ENCODE measurements around the gene CTNNA2.

The CTNNA2 gene

GRCh38 chr2:80461505-80462197 is 948.8 kb downstream of the CTNNA2 start:
- no peak for DNase-seq

GRCh38 chr2:80462654-80463053 is 949.8 kb downstream of the CTNNA2 start:
- DNase-seq, result no peak

GRCh38 chr2:80464275-80464674 is 951.4 kb downstream of the CTNNA2 start:
- no peak for DNase-seq

GRCh38 chr2:80467262-80467811 is 954.5 kb downstream of the CTNNA2 start:
- DNase-seq, result peak; percentile 6

- DNase-seq, result no peak
Observed at GRCh38 chr2:80469428-80469827, 956.6 kb downstream of the CTNNA2 start.

GRCh38 chr2:80473069-80473468 is 960.2 kb downstream of the CTNNA2 start:
- no peak for DNase-seq

- no peak for DNase-seq
Observed at GRCh38 chr2:80473796-80474195, 960.9 kb downstream of the CTNNA2 start.

GRCh38 chr2:80475970-80476369 is 963.1 kb downstream of the CTNNA2 start:
- no peak for DNase-seq

GRCh38 chr2:80476535-80477117 is 963.8 kb downstream of the CTNNA2 start:
- no peak for DNase-seq

- no peak for DNase-seq
Observed at GRCh38 chr2:80482276-80482675, 969.4 kb downstream of the CTNNA2 start.

- no peak for DNase-seq
Observed at GRCh38 chr2:80489717-80490116, 976.9 kb downstream of the CTNNA2 start.

- DNase-seq, result no peak
Observed at GRCh38 chr2:80490964-80491363, 978.1 kb downstream of the CTNNA2 start.

- no peak for DNase-seq
Observed at GRCh38 chr2:80496346-80496745, 983.5 kb downstream of the CTNNA2 start.

- no peak for DNase-seq
Observed at GRCh38 chr2:80496775-80497174, 983.9 kb downstream of the CTNNA2 start.

- peak; percentile 83 for DNase-seq
Observed at GRCh38 chr2:80499095-80499494, 986.2 kb downstream of the CTNNA2 start.

- no peak for DNase-seq
Observed at GRCh38 chr2:80501874-80502624, 989.2 kb downstream of the CTNNA2 start.

GRCh38 chr2:80506563-80506962 is 993.7 kb downstream of the CTNNA2 start:
- no peak for DNase-seq

- DNase-seq, result no peak
Observed at GRCh38 chr2:80510716-80511115, 997.9 kb downstream of the CTNNA2 start.

- no peak for DNase-seq
Observed at GRCh38 chr2:80515964-80516363, 1003.1 kb downstream of the CTNNA2 start.

- DNase-seq, result no peak
Observed at GRCh38 chr2:80517316-80517715, 1004.5 kb downstream of the CTNNA2 start.

- DNase-seq, result no peak
Observed at GRCh38 chr2:80519121-80519643, 1006.3 kb downstream of the CTNNA2 start.

GRCh38 chr2:80519699-80520291 is 1006.9 kb downstream of the CTNNA2 start:
- DNase-seq, result no peak

- DNase-seq, result no peak
Observed at GRCh38 chr2:80525152-80525551, 1012.3 kb downstream of the CTNNA2 start.

Data from NCI-H82 (cell line).